GM19468 (cell line): ENCODE results near the gene IQGAP3.

Source experiments
- ATAC-seq: cut with Tn5 transposase; IDR thresholded peaks from one replicate; pipeline ENCODE4 v1.9.1; 2021; ENCODE audit warnings: mild to moderate bottlenecking, moderate library complexity, moderate number of reproducible peaks; ENCODE audit not compliant: unreplicated experiment; ENCODE audit errors: extremely low read depth

The IQGAP3 gene

GRCh38 chr1:156544592-156545102, 27.7 kb downstream of the IQGAP3 start:
- no peak for ATAC-seq

GRCh38 chr1:156543066-156543465, 29.3 kb downstream of the IQGAP3 start:
- ATAC-seq, result no peak

GRCh38 chr1:156540955-156541354, 31.4 kb downstream of the IQGAP3 start:
- no peak for ATAC-seq

GRCh38 chr1:156539818-156540355, 32.5 kb downstream of the IQGAP3 start:
- no peak for ATAC-seq

GRCh38 chr1:156538711-156539440, 33.5 kb downstream of the IQGAP3 start:
- ATAC-seq, result no peak

- ATAC-seq, result no peak
These were observed 35.3 kb downstream of the IQGAP3 start for GRCh38 chr1:156537027-156537426.

- no peak for ATAC-seq
These were observed 37.8 kb downstream of the IQGAP3 start for GRCh38 chr1:156534424-156535060.

- ATAC-seq, result no peak
These were observed 38.7 kb downstream of the IQGAP3 start for GRCh38 chr1:156533568-156534220.

GRCh38 chr1:156532374-156532773, 40.0 kb downstream of the IQGAP3 start:
- no peak for ATAC-seq

GRCh38 chr1:156530006-156530405, 42.4 kb downstream of the IQGAP3 start:
- no peak for ATAC-seq

GRCh38 chr1:156528875-156529425, 43.4 kb downstream of the IQGAP3 start:
- ATAC-seq, result no peak

- no peak for ATAC-seq
These were observed 44.1 kb downstream of the IQGAP3 start for GRCh38 chr1:156528231-156528630.

GRCh38 chr1:156527584-156527983, 44.8 kb downstream of the IQGAP3 start:
- ATAC-seq, result no peak

GRCh38 chr1:156525856-156526489, 46.4 kb downstream of the IQGAP3 start:
- ATAC-seq, result no peak

- no peak for ATAC-seq
These were observed 47.3 kb downstream of the IQGAP3 start for GRCh38 chr1:156525071-156525501.

GRCh38 chr1:156524481-156524869, 47.9 kb downstream of the IQGAP3 start:
- no peak for ATAC-seq

- ATAC-seq, result no peak
These were observed 48.4 kb downstream of the IQGAP3 start for GRCh38 chr1:156523801-156524480.

GRCh38 chr1:156522443-156522970, 49.9 kb downstream of the IQGAP3 start:
- no peak for ATAC-seq

- ATAC-seq, result no peak
These were observed 54.6 kb downstream of the IQGAP3 start for GRCh38 chr1:156517748-156518147.
